ENCODE data around the gene SCN5A. TPM values are rescaled to one million over a fixed set of nuclear protein-coding genes. Genes with fewer than 3 reads are reported as not detected.

Gene SCN5A
- total RNA-seq, 1 experiment from 2014 or later = 4.7 TPM

- no peaks in the 10 kb centered on the region for H4K20me1 ChIP-seq (ENCODE audit: insufficient read depth)
- no peak overlapping the region for H3K27ac ChIP-seq
- no TSS peak for BruUV-seq (replicated peaks)
- H3F3A ChIP-seq (ENCODE audit: insufficient read depth, low read depth) = no peaks in the 10 kb centered on the region
- H3K4me1 ChIP-seq (replicated peaks; ENCODE audit: insufficient read depth) = no peaks in the 10 kb centered on the region
- POLR2A ChIA-PET (ENCODE audit: unreplicated experiment) = no interaction called here
- TF ChIP-seq EZH2 (IDR thresholded peaks at IDR 0.05; ENCODE audit: low read depth) = no peak
- no peak for TF ChIP-seq CTCF (conservative IDR thresholded peaks at IDR 0.05)
- H3K36me3 ChIP-seq (ENCODE audit: low read depth) = no peaks in the 10 kb centered on the region
- peaks cover 23% of the 10 kb centered on the region; the same call in 1 of the 2 replicates for H3K27me3 ChIP-seq (ENCODE audit: insufficient read depth, low read depth)
- DNase-seq = no peak
- H3K4me2 ChIP-seq = no peak overlapping the region
- no peak overlapping the region for H2AFZ ChIP-seq
- H3K9me3 ChIP-seq (ENCODE audit: insufficient read depth, low read depth) = no peaks in the 10 kb centered on the region
- CTCF ChIA-PET = no interaction called here
- H3K79me2 ChIP-seq (ENCODE audit: low read depth) = no peaks in the 10 kb centered on the region
- no peak overlapping the region for H3K4me3 ChIP-seq
- H3K9me2 ChIP-seq (ENCODE audit: insufficient read depth) = no peaks in the 10 kb centered on the region
- intact Hi-C loops (cut with micrococcal nuclease; ENCODE audit: unreplicated experiment) = no loop called here
Measured at GRCh38 chr3:38601956-38602550, 47.4 kb downstream of the SCN5A start.

GRCh38 chr3:38600551-38600950 is 48.9 kb downstream of the SCN5A start:
- no TSS peak for BruUV-seq (replicated peaks)
- no peaks in the 10 kb centered on the region for H3K36me3 ChIP-seq (ENCODE audit: low read depth)
- no peak overlapping the region for H2AFZ ChIP-seq
- no peak overlapping the region for H3K27ac ChIP-seq
- no peak for DNase-seq
- H3K4me1 ChIP-seq (replicated peaks; ENCODE audit: insufficient read depth) = no peaks in the 10 kb centered on the region
- no peaks in the 10 kb centered on the region for H3K9me2 ChIP-seq (ENCODE audit: insufficient read depth)
- no peaks in the 10 kb centered on the region for H3K79me2 ChIP-seq (ENCODE audit: low read depth)
- H3K27me3 ChIP-seq (ENCODE audit: insufficient read depth, low read depth) = peaks cover 23% of the 10 kb centered on the region; the same call in 1 of the 2 replicates
- H3F3A ChIP-seq (ENCODE audit: insufficient read depth, low read depth) = no peaks in the 10 kb centered on the region
- TF ChIP-seq CTCF (conservative IDR thresholded peaks at IDR 0.05) = no peak
- H4K20me1 ChIP-seq (ENCODE audit: insufficient read depth) = no peaks in the 10 kb centered on the region
- H3K4me2 ChIP-seq = no peak overlapping the region
- POLR2A ChIA-PET (ENCODE audit: unreplicated experiment) = no interaction called here
- CTCF ChIA-PET = no interaction called here
- intact Hi-C loops (cut with micrococcal nuclease; ENCODE audit: unreplicated experiment) = no loop called here
- H3K9me3 ChIP-seq (ENCODE audit: insufficient read depth, low read depth) = no peaks in the 10 kb centered on the region
- H3K4me3 ChIP-seq = no peak overlapping the region

- Histone ChIP-seq H3K9me2 (ENCODE audit: insufficient read depth) (no peaks in the 10 kb centered on the region), H3K27me3 (ENCODE audit: insufficient read depth, low read depth) (peaks cover 29% of the 10 kb centered on the region), H3K4me2 (no peak overlapping the region), H2AFZ (no peak overlapping the region), H3K27ac (no peak overlapping the region), H3K4me3 (no peak overlapping the region), H3K4me1 (replicated peaks; ENCODE audit: insufficient read depth) (no peaks in the 10 kb centered on the region), H3K36me3 (ENCODE audit: low read depth) (no peaks in the 10 kb centered on the region), H4K20me1 (ENCODE audit: insufficient read depth) (no peaks in the 10 kb centered on the region), H3F3A (ENCODE audit: insufficient read depth, low read depth) (no peaks in the 10 kb centered on the region), H3K9me3 (ENCODE audit: insufficient read depth, low read depth) (no peaks in the 10 kb centered on the region), H3K79me2 (ENCODE audit: low read depth) (no peaks in the 10 kb centered on the region)
- no peak for DNase-seq
- ChIA-PET POLR2A (ENCODE audit: unreplicated experiment) (no interaction called here), CTCF (no interaction called here)
- intact Hi-C loops (cut with micrococcal nuclease; ENCODE audit: unreplicated experiment) = no loop called here
- no peak for TF ChIP-seq CTCF (conservative IDR thresholded peaks at IDR 0.05)
- TF ChIP-seq EZH2 (IDR thresholded peaks at IDR 0.05; ENCODE audit: low read depth) = no peak
- BruUV-seq (replicated peaks) = no TSS peak
Measured at GRCh38 chr3:38599886-38600285, 49.6 kb downstream of the SCN5A start.

Measured in PC-9 (cell line).